ENCODE measurements around the gene FAM89B. TPM values are rescaled to one million over a fixed set of nuclear protein-coding genes. Genes with fewer than 3 reads are reported as not detected.

Gene FAM89B
- total and polyA plus RNA-seq, 2 of the 8 experiments (the other 6 are each of a cell fraction or from before 2014, with no cell fraction given), result 15.8 to 32.4 TPM

DNA sequence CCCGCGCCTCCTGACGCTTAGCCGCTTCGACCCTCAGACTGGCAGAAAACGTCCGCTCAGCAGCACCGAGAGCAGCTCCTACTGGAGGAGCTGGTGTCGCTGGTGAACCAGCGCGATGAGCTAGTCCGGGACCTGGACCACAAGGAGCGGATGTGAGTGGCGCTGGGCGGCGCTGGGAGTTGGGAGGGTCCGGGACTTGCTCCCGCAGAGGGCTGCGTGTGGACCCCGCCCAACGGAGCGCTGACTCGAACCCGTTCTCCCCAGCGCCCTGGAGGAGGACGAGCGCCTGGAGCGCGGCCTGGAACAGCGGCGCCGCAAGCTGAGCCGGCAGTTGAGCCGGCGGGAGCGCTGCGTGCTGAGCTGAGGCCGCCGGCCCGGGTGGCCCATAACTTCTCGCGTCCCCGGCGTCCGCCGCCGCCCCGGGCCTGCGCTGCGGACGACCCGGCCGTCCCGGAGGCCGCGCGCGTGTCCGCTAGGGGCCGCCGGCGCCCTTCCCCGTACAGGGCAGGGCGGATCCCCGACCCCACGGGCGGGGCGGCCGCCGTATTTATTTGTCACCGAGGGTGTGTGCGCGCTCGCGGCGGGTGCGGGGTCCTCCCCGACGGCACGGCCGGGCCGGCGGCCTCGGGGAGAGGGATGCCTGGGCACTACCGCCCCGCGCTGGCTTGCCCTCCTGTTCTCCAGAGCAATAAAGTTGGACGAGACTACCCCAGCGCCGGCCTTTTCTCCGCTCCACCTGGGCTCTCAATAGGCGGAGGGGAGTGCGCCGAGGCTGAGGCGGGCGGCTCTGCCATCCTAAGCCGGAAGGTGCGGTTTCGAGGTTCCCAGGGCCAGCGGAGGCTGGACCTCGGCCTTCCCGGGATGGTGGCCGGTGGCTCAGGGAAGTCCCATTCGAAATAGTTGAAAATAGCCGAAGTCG is 19.9 kb downstream of the FAM89B start (continued):
- TF ChIP-seq SIN3A (conservative IDR thresholded peaks at IDR 0.05 in 1 of 2, IDR thresholded peaks at IDR 0.05 in 1 of 2; ENCODE audit: low read depth in 1 of 2, low read length in 2 of 2) (peak in 1 of 2 experiments; percentile 15; a peak in 1 of 4 replicates), SIX5 (IDR thresholded peaks at IDR 0.05; ENCODE audit: low read depth, low read length) (no peak), RNF2 (IDR thresholded peaks at IDR 0.05; ENCODE audit: borderline replicate concordance, low read depth, low read length, missing control alignments, poor library complexity, severe bottlenecking) (no peak), SUZ12 (IDR thresholded peaks at IDR 0.05; ENCODE audit: low read length) (peak; percentile 76), ASH2L (IDR thresholded peaks at IDR 0.05; ENCODE audit: low read length) (no peak), CTBP2 (IDR thresholded peaks at IDR 0.05; ENCODE audit: borderline replicate concordance, insufficient read depth, insufficient read length, low read length) (peak; percentile 79), TCF12 (IDR thresholded peaks at IDR 0.05; ENCODE audit: low read depth, low read length) (no peak), POU5F1 (IDR thresholded peaks at IDR 0.05; ENCODE audit: low read depth, low read length) (no peak), KDM5A (IDR thresholded peaks at IDR 0.05; ENCODE audit: low read length) (no peak), CHD2 (IDR thresholded peaks at IDR 0.05; ENCODE audit: low read length) (0 out of 2 replicates have a peak, but pooled peaks have one; percentile 19), CBX8 (IDR thresholded peaks at IDR 0.05; ENCODE audit: borderline replicate concordance, low read depth, low read length) (no peak), PHF8 (conservative IDR thresholded peaks at IDR 0.05; ENCODE audit: low read depth, low read length) (0 out of 2 replicates have a peak, but pooled peaks have one; percentile 34), HDAC6 (IDR thresholded peaks at IDR 0.05; ENCODE audit: low read depth, low read length) (no peak), BRCA1 (IDR thresholded peaks at IDR 0.05; ENCODE audit: low read depth, low read length) (no peak), TEAD4 (IDR thresholded peaks at IDR 0.05; ENCODE audit: low read depth, low read length) (no peak), RBBP5 (IDR thresholded peaks at IDR 0.05; ENCODE audit: borderline replicate concordance, low read depth, low read length) (0 out of 2 replicates have a peak, but pooled peaks have one; percentile 30), USF2 (IDR thresholded peaks at IDR 0.05; ENCODE audit: low read length) (peak; percentile 21; the same call in 1 of the 2 replicates), CHD1 (IDR thresholded peaks at IDR 0.05; ENCODE audit: low read depth, low read length) (no peak), RFX5 (IDR thresholded peaks at IDR 0.05; ENCODE audit: borderline replicate concordance, low read depth, low read length) (no peak)
- TF ChIP-seq, protein P1, sequence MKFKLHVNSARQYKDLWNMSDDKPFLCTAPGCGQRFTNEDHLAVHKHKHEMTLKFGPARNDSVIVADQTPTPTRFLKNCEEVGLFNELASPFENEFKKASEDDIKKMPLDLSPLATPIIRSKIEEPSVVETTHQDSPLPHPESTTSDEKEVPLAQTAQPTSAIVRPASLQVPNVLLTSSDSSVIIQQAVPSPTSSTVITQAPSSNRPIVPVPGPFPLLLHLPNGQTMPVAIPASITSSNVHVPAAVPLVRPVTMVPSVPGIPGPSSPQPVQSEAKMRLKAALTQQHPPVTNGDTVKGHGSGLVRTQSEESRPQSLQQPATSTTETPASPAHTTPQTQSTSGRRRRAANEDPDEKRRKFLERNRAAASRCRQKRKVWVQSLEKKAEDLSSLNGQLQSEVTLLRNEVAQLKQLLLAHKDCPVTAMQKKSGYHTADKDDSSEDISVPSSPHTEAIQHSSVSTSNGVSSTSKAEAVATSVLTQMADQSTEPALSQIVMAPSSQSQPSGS (IDR thresholded peaks at IDR 0.05; ENCODE audit: low read length), result no peak

Measured in H1 (cell line).